ENCODE measurements around the gene VCAM1. TPM values are rescaled to one million over a fixed set of nuclear protein-coding genes. Genes with fewer than 3 reads are reported as not detected.

The VCAM1 gene
- total and polyA plus RNA-seq, 2 of the 4 experiments (the other 2 are of a cell fraction), result 10.1 to 21.1 TPM

GRCh38 chr1:100736746-100737145, 17.2 kb downstream of the VCAM1 start:
- in situ Hi-C loops (cut with MboI; ENCODE audit: low sequenced_read_pairs), result no loop called here
- CTCF ChIA-PET, result interaction anchor here (1.8 kb wide), 1 partner anchor 58 kb away, joined by 6 read pairs; no protein-coding TSS in a partner anchor
- no peak overlapping the region for H2BK15ac ChIP-seq (ENCODE audit: low read depth, low read length)
- H4K20me1 ChIP-seq (ENCODE audit: insufficient read depth, low read length), result no peaks in the 10 kb centered on the region
- no CpG with 5 or more reads among the region's 1 CpG for WGBS, 2 experiments (ENCODE audit: extremely low coverage in 2 of 2, insufficient read length in 1 of 2)
- H3K4me3 ChIP-seq (ENCODE audit: insufficient read depth, low read depth, low read length), result no peak overlapping the region
- H3K9me3 ChIP-seq (ENCODE audit: control insufficient read depth, insufficient read depth, low read length), result no peaks in the 10 kb centered on the region
- no peak overlapping the region for H2AK5ac ChIP-seq (ENCODE audit: low read depth, low read length)
- peak overlapping the region; percentile 47; the same call in 1 of the 2 replicates for H3K18ac ChIP-seq (ENCODE audit: low read depth, low read length)
- H3K14ac ChIP-seq (replicated peaks; ENCODE audit: low read depth, low read length), result no peak overlapping the region
- H3K27ac ChIP-seq (ENCODE audit: insufficient read depth, low read length), result peak overlapping the region; percentile 52; the same call in 1 of the 2 replicates
- H3K9me1 ChIP-seq (ENCODE audit: insufficient read depth, low read length), result peaks cover 2% of the 10 kb centered on the region; the same call in 1 of the 2 replicates
- peak overlapping the region; percentile 10; the same call in 1 of the 2 replicates for H4K5ac ChIP-seq (ENCODE audit: low read depth, low read length)
- intact Hi-C loops (cut with micrococcal nuclease), result loop anchor here (2.0 kb wide), 1 partner anchor 130 kb away; no protein-coding TSS in a partner anchor
- dilution Hi-C loops (cut with HindIII; ENCODE audit: low sequenced_read_pairs, unreplicated experiment), result no loop called here
- peak overlapping the region; percentile 15; the same call in 1 of the 2 replicates for H3K4ac ChIP-seq (ENCODE audit: low read depth, low read length)
- peak overlapping the region; percentile 40; the same call in 1 of the 2 replicates for H3K23ac ChIP-seq (ENCODE audit: low read depth, low read length)
- no peak overlapping the region for H2BK20ac ChIP-seq (ENCODE audit: low read depth, low read length)
- 0 out of 2 replicates have a peak overlapping the region, but pooled peaks have one; percentile 17 for H3K4me2 ChIP-seq (ENCODE audit: low read depth, low read length)
- H2BK5ac ChIP-seq (ENCODE audit: low read depth, low read length, poor library complexity, severe bottlenecking), result peak overlapping the region; percentile 36
- no peak for TF ChIP-seq CTCF (conservative IDR thresholded peaks at IDR 0.05; ENCODE audit: low read depth, low read length)
- TF ChIP-seq USF2 (IDR thresholded peaks at IDR 0.05; ENCODE audit: low read depth, low read length), result peak; percentile 93
- peak; percentile 68 for ATAC-seq (ENCODE audit: low read depth)
- H4K8ac ChIP-seq (ENCODE audit: low read depth in 2 of 2, low read length in 2 of 2), result 0 out of 4 replicates have a peak overlapping the region, but pooled peaks of 1 of the 2 experiments have one; percentile 12
- POLR2A ChIA-PET (ENCODE audit: unreplicated experiment), result no interaction called here
- BruUV-seq (replicated peaks), result no TSS peak
- H2AFZ ChIP-seq (replicated peaks; ENCODE audit: low read length, poor library complexity), result no peak overlapping the region
- H3K27me3 ChIP-seq (ENCODE audit: control insufficient read depth, insufficient read depth, low read length), result no peaks in the 10 kb centered on the region
- H3K36me3 ChIP-seq (ENCODE audit: control insufficient read depth, insufficient read depth, low read length), result peaks cover 12% of the 10 kb centered on the region
- no peak overlapping the region; the same call in 1 of the 2 replicates for H4K91ac ChIP-seq (ENCODE audit: insufficient read depth, low read depth, low read length)
- peaks cover 6% of the 10 kb centered on the region for H3K4me1 ChIP-seq (ENCODE audit: control insufficient read depth, insufficient read depth, low read length)
- H2BK120ac ChIP-seq (ENCODE audit: low read depth, low read length), result 0 out of 2 replicates have a peak overlapping the region, but pooled peaks have one; percentile 11
- DNase-seq, result peak; percentile 83
- no peak overlapping the region for H3K56ac ChIP-seq (ENCODE audit: extremely low read depth, insufficient read depth, low read length)
- no peak overlapping the region for H3K9ac ChIP-seq (ENCODE audit: low read depth, low read length)
- H2AK9ac ChIP-seq (replicated peaks; ENCODE audit: low read depth, low read length, poor library complexity), result no peak overlapping the region
- H3K79me1 ChIP-seq (ENCODE audit: low read depth in 1 of 2, low read length in 2 of 2), result no peaks in the 10 kb centered on the region

All from IMR-90 (cell line).